HEK293 (cell line): ENCODE measurements around the gene SPOCK3.

Experiments
- CTCF ChIA-PET: fragments of 350-600 bp; formaldehyde crosslinking; extraction: SDS; loops from one replicate; lab custom pipeline; 2021; ENCODE audit warnings: antibody characterized with exemption; lab: Yijun Ruan, JAX
- POLR2A ChIA-PET: fragments of 300-600 bp; formaldehyde crosslinking; extraction: SDS; loops from one replicate; lab custom pipeline; 2020; ENCODE audit warnings: antibody characterized with exemption, inconsistent platforms; lab: Yijun Ruan, JAX
- H3K27ac ChIP-seq: fragments of 200-500 bp; sonication (Bioruptor generic); 2 replicates; pipeline ENCODE4 v1.5.1; 2014; ENCODE audit warnings: low read depth, low read length, control low read depth, inconsistent platforms; ENCODE audit errors: extremely low read depth
- H3K36me3 ChIP-seq, 2 experiments: fragments of 200-500 bp in 1 of 2; sonication (Bioruptor generic) in 1 of 2; 1 replicate in 1 of 2; 2 replicates in 1 of 2; pipeline ENCODE4 v1.5.1; 2014 to 2017; ENCODE audit warnings: inconsistent platforms in 2 of 2, low read length in 2 of 2; ENCODE audit not compliant: control insufficient read depth in 2 of 2, insufficient read depth in 1 of 2
- H3K4me1 ChIP-seq: fragments of 200-500 bp; sonication (Bioruptor generic); 2 replicates; pipeline ENCODE4 v1.5.1; 2014; ENCODE audit warnings: mild to moderate bottlenecking, low read length, inconsistent platforms; ENCODE audit not compliant: control insufficient read depth, insufficient read depth
- H3K4me3 ChIP-seq: 2 replicates; pipeline ENCODE4 v1.5.1; 2011; ENCODE audit warnings: low read depth, mild to moderate bottlenecking, control low read depth, low read length, moderate library complexity
- H3K9me3 ChIP-seq: fragments of 200-500 bp; sonication (Bioruptor generic); 2 replicates; pipeline ENCODE4 v1.5.1; 2014; ENCODE audit warnings: low read depth, low read length, inconsistent platforms; ENCODE audit not compliant: control insufficient read depth, insufficient read depth
- BCL11B ChIP-seq: fragments of 450-650 bp; formaldehyde crosslinking; IDR thresholded peaks from 2 replicates; pipeline ENCODE4 v1.5.1; 2016; ENCODE audit warnings: low read depth, missing biosample characterization, missing genetic modification characterization
- GLI2 ChIP-seq: fragments of 450-650 bp; formaldehyde crosslinking; IDR thresholded peaks from 2 replicates; pipeline ENCODE4; 2017; ENCODE audit warnings: missing biosample characterization, missing genetic modification characterization, low read depth, borderline replicate concordance
- GLI4 ChIP-seq: fragments of 450-650 bp; formaldehyde crosslinking; IDR thresholded peaks from 2 replicates; pipeline ENCODE4 v1.5.1; 2016; ENCODE audit warnings: missing biosample characterization, missing genetic modification characterization
- GLIS1 ChIP-seq: fragments of 450-650 bp; formaldehyde crosslinking; IDR thresholded peaks from 2 replicates; pipeline ENCODE4 v1.5.1; 2016; ENCODE audit warnings: missing biosample characterization, missing genetic modification characterization
- KLF1 ChIP-seq: fragments of 450-650 bp; formaldehyde crosslinking; IDR thresholded peaks from 2 replicates; pipeline ENCODE4 v1.5.1; 2016; ENCODE audit warnings: missing biosample characterization, missing genetic modification characterization
- PATZ1 ChIP-seq: fragments of 450-650 bp; formaldehyde crosslinking; IDR thresholded peaks from 2 replicates; pipeline ENCODE4 v1.5.1; 2016; ENCODE audit warnings: missing biosample characterization, missing genetic modification characterization
- RBAK ChIP-seq: fragments of 450-650 bp; formaldehyde crosslinking; IDR thresholded peaks from 2 replicates; pipeline ENCODE4 v1.5.1; 2016; ENCODE audit warnings: missing biosample characterization, missing genetic modification characterization
- ZBTB21 ChIP-seq: fragments of 450-650 bp; formaldehyde crosslinking; IDR thresholded peaks from 2 replicates; pipeline ENCODE4 v1.5.1; 2017; ENCODE audit warnings: missing biosample characterization, missing genetic modification characterization
- ZNF140 ChIP-seq: fragments of 450-650 bp; formaldehyde crosslinking; IDR thresholded peaks from 2 replicates; pipeline ENCODE4 v1.5.1; 2016; ENCODE audit warnings: missing biosample characterization, missing genetic modification characterization
- ZNF157 ChIP-seq: fragments of 450-650 bp; formaldehyde crosslinking; IDR thresholded peaks from 2 replicates; pipeline ENCODE4 v1.5.1; 2016; ENCODE audit warnings: missing biosample characterization, missing genetic modification characterization
- ZNF169 ChIP-seq: fragments of 450-650 bp; formaldehyde crosslinking; IDR thresholded peaks from 2 replicates; pipeline ENCODE4 v1.5.1; 2016; ENCODE audit warnings: missing biosample characterization, missing genetic modification characterization
- ZNF175 ChIP-seq: fragments of 450-650 bp; formaldehyde crosslinking; IDR thresholded peaks from 2 replicates; pipeline ENCODE4 v1.5.1; 2016; ENCODE audit warnings: missing biosample characterization, missing genetic modification characterization
- ZNF214 ChIP-seq: fragments of 450-650 bp; formaldehyde crosslinking; IDR thresholded peaks from 2 replicates; pipeline ENCODE4 v1.5.1; 2017; ENCODE audit warnings: missing biosample characterization, mild to moderate bottlenecking, missing genetic modification characterization, borderline replicate concordance
- ZNF274 ChIP-seq, 2 experiments: fragments of 200-500 bp in 1 of 2; fragments of 450-650 bp in 1 of 2; sonication (Bioruptor generic) in 1 of 2; formaldehyde crosslinking in 1 of 2; IDR thresholded peaks; 2 replicates each; pipeline versions ENCODE4 v1.5.1 to v1.6.1; 2014 to 2016; ENCODE audit warnings: borderline replicate concordance in 1 of 2, inconsistent platforms in 1 of 2, low read length in 1 of 2, missing biosample characterization in 1 of 2, missing genetic modification characterization in 1 of 2
- ZNF302 ChIP-seq: fragments of 450-650 bp; formaldehyde crosslinking; IDR thresholded peaks from 2 replicates; pipeline ENCODE4 v1.5.1; 2016; ENCODE audit warnings: missing biosample characterization, missing genetic modification characterization, low read depth
- ZNF341 ChIP-seq: fragments of 450-650 bp; formaldehyde crosslinking; IDR thresholded peaks from 2 replicates; pipeline ENCODE4; 2016; ENCODE audit warnings: low read depth, missing biosample characterization, missing genetic modification characterization
- ZNF350 ChIP-seq: fragments of 450-650 bp; formaldehyde crosslinking; IDR thresholded peaks from 2 replicates; pipeline ENCODE4 v1.5.0; 2017; ENCODE audit warnings: missing biosample characterization, mild to moderate bottlenecking, missing genetic modification characterization
- ZNF514 ChIP-seq: fragments of 450-650 bp; formaldehyde crosslinking; IDR thresholded peaks from 2 replicates; pipeline ENCODE4 v1.5.1; 2016; ENCODE audit warnings: missing biosample characterization, missing genetic modification characterization
- ZNF518A ChIP-seq: fragments of 450-650 bp; formaldehyde crosslinking; conservative IDR thresholded peaks from 2 replicates; pipeline ENCODE4 v1.5.1; 2016; ENCODE audit warnings: low read depth, missing biosample characterization, missing genetic modification characterization
- ZNF558 ChIP-seq: fragments of 450-650 bp; formaldehyde crosslinking; IDR thresholded peaks from 2 replicates; pipeline ENCODE4 v1.5.1; 2016; ENCODE audit warnings: missing biosample characterization, missing genetic modification characterization
- ZNF585B ChIP-seq: fragments of 450-650 bp; formaldehyde crosslinking; IDR thresholded peaks from 2 replicates; pipeline ENCODE4 v1.5.1; 2016; ENCODE audit warnings: missing biosample characterization, missing genetic modification characterization
- ZNF596 ChIP-seq: fragments of 450-650 bp; IDR thresholded peaks from 2 replicates; pipeline ENCODE4 v1.5.0; 2018; ENCODE audit warnings: missing biosample characterization, mild to moderate bottlenecking, missing genetic modification characterization, moderate library complexity
- ZNF654 ChIP-seq: fragments of 450-650 bp; formaldehyde crosslinking; IDR thresholded peaks from 2 replicates; pipeline ENCODE4 v1.5.1; 2016; ENCODE audit warnings: low read depth, missing biosample characterization, missing genetic modification characterization
- ZNF658 ChIP-seq: fragments of 450-650 bp; formaldehyde crosslinking; IDR thresholded peaks from 2 replicates; pipeline ENCODE4; 2016; ENCODE audit warnings: missing biosample characterization, missing genetic modification characterization
- ZNF660 ChIP-seq: fragments of 450-650 bp; IDR thresholded peaks from 2 replicates; pipeline ENCODE4 v1.5.1; 2018; ENCODE audit warnings: missing biosample characterization, mild to moderate bottlenecking, missing genetic modification characterization
- ZNF664 ChIP-seq: fragments of 450-650 bp; formaldehyde crosslinking; IDR thresholded peaks from 2 replicates; pipeline ENCODE4 v1.5.1; 2016; ENCODE audit warnings: missing biosample characterization, missing genetic modification characterization
- ZSCAN23 ChIP-seq: fragments of 450-650 bp; formaldehyde crosslinking; IDR thresholded peaks from 2 replicates; pipeline ENCODE4 v1.5.1; 2016; ENCODE audit warnings: missing biosample characterization, missing genetic modification characterization
- TF ChIP-seq, protein P1 (sequence below): fragments of 450-650 bp; formaldehyde crosslinking; IDR thresholded peaks from 2 replicates; pipeline ENCODE4 v1.5.1; 2017; ENCODE audit warnings: missing biosample characterization, missing genetic modification characterization

Gene SPOCK3

GRCh38 chr4:166875821-166876220 is 358.5 kb downstream of the SPOCK3 start:
- H3K36me3 ChIP-seq: no peaks in the 10 kb centered on the region
- CTCF ChIA-PET: no interaction called here
- no peaks in the 10 kb centered on the region for H3K4me1 ChIP-seq
- no peak overlapping the region for H3K27ac ChIP-seq
- TF ChIP-seq GLI2 (tag by site-specific recombination): no peak
- no peak for TF ChIP-seq ZNF302 (tag by site-specific recombination)
- no peak for TF ChIP-seq GLIS1 (tag by site-specific recombination)
- TF ChIP-seq BCL11B: no peak
- no peak for TF ChIP-seq ZNF585B (tag by site-specific recombination)
- no peak for TF ChIP-seq ZNF350 (tag by site-specific recombination)
- no peak for TF ChIP-seq ZNF558
- TF ChIP-seq ZNF157 (tag by site-specific recombination): no peak
- TF ChIP-seq GLI4: no peak
- no peak for TF ChIP-seq KLF1 (tag by site-specific recombination)
- TF ChIP-seq ZSCAN23 (tag by site-specific recombination): no peak
- TF ChIP-seq ZNF169 (tag by site-specific recombination): no peak
- no peak for TF ChIP-seq ZBTB21 (tag by site-specific recombination)
- no peak for TF ChIP-seq RBAK (tag by site-specific recombination)
- TF ChIP-seq ZNF658 (tag by site-specific recombination): no peak
- TF ChIP-seq ZNF596 (tag by site-specific recombination): no peak
- no peak overlapping the region for H3K4me3 ChIP-seq
- POLR2A ChIA-PET: no interaction called here
- no peaks in the 10 kb centered on the region for H3K9me3 ChIP-seq

DNA sequence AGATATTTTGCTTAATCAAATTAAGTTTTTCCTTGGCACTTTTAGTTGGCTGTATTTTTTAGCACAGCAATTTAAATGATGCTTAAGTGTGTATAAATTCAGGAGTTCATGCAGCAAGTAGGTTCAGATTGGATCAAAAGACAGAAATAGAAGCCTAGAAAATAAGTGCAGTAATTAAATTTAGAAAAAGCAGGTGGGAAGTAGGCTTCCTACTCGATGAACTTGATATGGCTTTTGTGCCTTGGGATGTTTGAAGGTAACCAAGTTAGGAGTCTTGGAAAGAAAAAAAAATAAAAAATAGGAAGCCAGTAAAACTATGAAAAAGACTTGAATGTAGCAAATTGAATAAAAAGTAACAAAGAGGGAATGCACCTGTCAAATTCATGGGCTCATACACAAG is 372.3 kb downstream of the SPOCK3 start:
- no peak for TF ChIP-seq ZNF274 (IDR thresholded peaks at IDR 0.05; ENCODE audit: low read length)
- TF ChIP-seq ZNF274 (tag by site-specific recombination; IDR thresholded peaks at IDR 0.05; ENCODE audit: borderline replicate concordance): no peak
- TF ChIP-seq GLIS1 (tag by site-specific recombination): no peak
- no peak for TF ChIP-seq ZNF175 (tag by site-specific recombination)
- TF ChIP-seq ZNF654 (tag by site-specific recombination): no peak
- no peak for TF ChIP-seq ZNF518A (tag by site-specific recombination)
- no peak for TF ChIP-seq ZNF214 (tag by site-specific recombination)
- no peak for TF ChIP-seq PATZ1 (tag by site-specific recombination)
- TF ChIP-seq, protein P1, sequence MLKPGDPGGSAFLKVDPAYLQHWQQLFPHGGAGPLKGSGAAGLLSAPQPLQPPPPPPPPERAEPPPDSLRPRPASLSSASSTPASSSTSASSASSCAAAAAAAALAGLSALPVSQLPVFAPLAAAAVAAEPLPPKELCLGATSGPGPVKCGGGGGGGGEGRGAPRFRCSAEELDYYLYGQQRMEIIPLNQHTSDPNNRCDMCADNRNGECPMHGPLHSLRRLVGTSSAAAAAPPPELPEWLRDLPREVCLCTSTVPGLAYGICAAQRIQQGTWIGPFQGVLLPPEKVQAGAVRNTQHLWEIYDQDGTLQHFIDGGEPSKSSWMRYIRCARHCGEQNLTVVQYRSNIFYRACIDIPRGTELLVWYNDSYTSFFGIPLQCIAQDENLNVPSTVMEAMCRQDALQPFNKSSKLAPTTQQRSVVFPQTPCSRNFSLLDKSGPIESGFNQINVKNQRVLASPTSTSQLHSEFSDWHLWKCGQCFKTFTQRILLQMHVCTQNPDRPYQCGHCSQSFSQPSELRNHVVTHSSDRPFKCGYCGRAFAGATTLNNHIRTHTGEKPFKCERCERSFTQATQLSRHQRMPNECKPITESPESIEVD (tag by site-specific recombination): no peak
- TF ChIP-seq ZNF514: no peak
- TF ChIP-seq ZNF341: no peak
- no peak for TF ChIP-seq ZNF660 (tag by site-specific recombination)
- TF ChIP-seq ZNF664 (tag by site-specific recombination): no peak
- no peak for TF ChIP-seq ZNF140 (tag by site-specific recombination)
- H3K36me3 ChIP-seq: no peaks in the 10 kb centered on the region
- H3K4me3 ChIP-seq: no peak overlapping the region
- H3K27ac ChIP-seq: no peak overlapping the region
- no peaks in the 10 kb centered on the region for H3K9me3 ChIP-seq
- ChIA-PET CTCF (no interaction called here), POLR2A (no interaction called here)
- H3K4me1 ChIP-seq: no peaks in the 10 kb centered on the region
